Measurements from ENCODE around the gene RNF123.

Gene RNF123

DNA sequence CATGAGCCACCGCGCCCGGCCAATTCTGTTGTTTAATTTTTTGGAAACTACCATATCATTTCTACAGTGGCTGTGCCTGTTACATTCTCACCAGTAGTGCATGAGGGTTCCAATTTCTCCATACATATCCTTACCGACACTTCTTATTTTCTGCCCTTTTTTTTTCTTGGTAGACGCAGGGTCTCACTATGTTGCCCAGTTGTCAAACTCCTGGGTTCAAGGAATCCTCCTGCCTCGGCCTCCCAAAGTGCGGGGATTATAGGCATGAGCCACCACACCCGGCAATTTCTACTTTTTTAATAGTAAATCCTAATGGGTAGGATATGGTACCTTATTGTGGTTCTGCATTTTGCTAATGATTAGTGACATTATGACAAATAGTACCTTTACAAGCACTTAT lies 20.5 kb downstream of the RNF123 start:
- no peak for ATAC-seq

DNA sequence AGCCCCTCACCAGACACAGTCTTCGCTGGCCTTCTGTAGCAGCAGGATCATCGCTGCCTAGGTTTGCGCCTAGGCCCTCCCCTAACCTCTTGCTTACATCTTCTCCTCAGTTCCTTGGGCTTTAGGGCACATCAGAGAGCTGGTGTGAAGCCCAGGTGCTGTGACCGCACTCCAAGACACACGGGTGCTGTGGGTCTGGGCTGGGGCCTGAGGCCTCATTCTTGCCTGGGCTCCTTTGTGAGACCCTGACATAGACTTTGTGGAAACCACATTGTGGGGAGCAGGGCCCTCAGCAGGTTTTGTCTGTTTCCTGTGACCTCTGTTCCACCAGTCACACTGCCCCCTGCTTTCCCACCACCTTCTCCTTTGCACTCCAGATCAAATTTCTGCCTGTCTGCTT lies 22.1 kb downstream of the RNF123 start:
- TF ChIP-seq TCF4 (CRISPR knock-in tag; IDR thresholded peaks at IDR 0.05; ENCODE audit: borderline replicate concordance) (no peak), TOX (CRISPR knock-in tag; IDR thresholded peaks at IDR 0.05; ENCODE audit: borderline replicate concordance) (no peak), GLIS3 (CRISPR knock-in tag; IDR thresholded peaks at IDR 0.05) (no peak), ZNF70 (CRISPR knock-in tag; IDR thresholded peaks at IDR 0.05) (no peak), RARB (CRISPR knock-in tag; IDR thresholded peaks at IDR 0.05) (no peak), CSDC2 (CRISPR knock-in tag; IDR thresholded peaks at IDR 0.05) (no peak), ARNTL (CRISPR knock-in tag; IDR thresholded peaks at IDR 0.05; ENCODE audit: borderline replicate concordance, low read depth) (no peak), ESRRG (CRISPR knock-in tag; IDR thresholded peaks at IDR 0.05) (no peak), PPARA (CRISPR knock-in tag; IDR thresholded peaks at IDR 0.05; ENCODE audit: borderline replicate concordance) (no peak), ZFP30 (CRISPR knock-in tag; IDR thresholded peaks at IDR 0.05) (no peak), BACH2 (CRISPR knock-in tag; IDR thresholded peaks at IDR 0.05; ENCODE audit: borderline replicate concordance) (no peak), ZNF565 (CRISPR knock-in tag; conservative IDR thresholded peaks at IDR 0.05; ENCODE audit: low read depth) (no peak)
- TF ChIP-seq, protein P1, sequence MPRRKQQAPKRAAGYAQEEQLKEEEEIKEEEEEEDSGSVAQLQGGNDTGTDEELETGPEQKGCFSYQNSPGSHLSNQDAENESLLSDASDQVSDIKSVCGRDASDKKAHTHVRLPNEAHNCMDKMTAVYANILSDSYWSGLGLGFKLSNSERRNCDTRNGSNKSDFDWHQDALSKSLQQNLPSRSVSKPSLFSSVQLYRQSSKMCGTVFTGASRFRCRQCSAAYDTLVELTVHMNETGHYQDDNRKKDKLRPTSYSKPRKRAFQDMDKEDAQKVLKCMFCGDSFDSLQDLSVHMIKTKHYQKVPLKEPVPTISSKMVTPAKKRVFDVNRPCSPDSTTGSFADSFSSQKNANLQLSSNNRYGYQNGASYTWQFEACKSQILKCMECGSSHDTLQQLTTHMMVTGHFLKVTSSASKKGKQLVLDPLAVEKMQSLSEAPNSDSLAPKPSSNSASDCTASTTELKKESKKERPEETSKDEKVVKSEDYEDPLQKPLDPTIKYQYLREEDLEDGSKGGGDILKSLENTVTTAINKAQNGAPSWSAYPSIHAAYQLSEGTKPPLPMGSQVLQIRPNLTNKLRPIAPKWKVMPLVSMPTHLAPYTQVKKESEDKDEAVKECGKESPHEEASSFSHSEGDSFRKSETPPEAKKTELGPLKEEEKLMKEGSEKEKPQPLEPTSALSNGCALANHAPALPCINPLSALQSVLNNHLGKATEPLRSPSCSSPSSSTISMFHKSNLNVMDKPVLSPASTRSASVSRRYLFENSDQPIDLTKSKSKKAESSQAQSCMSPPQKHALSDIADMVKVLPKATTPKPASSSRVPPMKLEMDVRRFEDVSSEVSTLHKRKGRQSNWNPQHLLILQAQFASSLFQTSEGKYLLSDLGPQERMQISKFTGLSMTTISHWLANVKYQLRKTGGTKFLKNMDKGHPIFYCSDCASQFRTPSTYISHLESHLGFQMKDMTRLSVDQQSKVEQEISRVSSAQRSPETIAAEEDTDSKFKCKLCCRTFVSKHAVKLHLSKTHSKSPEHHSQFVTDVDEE (CRISPR knock-in tag; IDR thresholded peaks at IDR 0.05), result no peak
- ATAC-seq, result no peak

More for the DNA sequence above, 20.5 kb downstream of the RNF123 start:
- TF ChIP-seq ZNF8 (CRISPR knock-in tag; IDR thresholded peaks at IDR 0.05) (no peak), TOX (CRISPR knock-in tag; IDR thresholded peaks at IDR 0.05; ENCODE audit: borderline replicate concordance) (no peak), BACH2 (CRISPR knock-in tag; IDR thresholded peaks at IDR 0.05; ENCODE audit: borderline replicate concordance) (no peak), PPARA (CRISPR knock-in tag; IDR thresholded peaks at IDR 0.05; ENCODE audit: borderline replicate concordance) (no peak), ZFP30 (CRISPR knock-in tag; IDR thresholded peaks at IDR 0.05) (no peak), TCF4 (CRISPR knock-in tag; IDR thresholded peaks at IDR 0.05; ENCODE audit: borderline replicate concordance) (no peak), ISL1 (CRISPR knock-in tag; IDR thresholded peaks at IDR 0.05) (no peak), ZNF565 (CRISPR knock-in tag; conservative IDR thresholded peaks at IDR 0.05; ENCODE audit: low read depth) (no peak), SNAI2 (CRISPR knock-in tag; IDR thresholded peaks at IDR 0.05) (no peak), ARNTL (CRISPR knock-in tag; IDR thresholded peaks at IDR 0.05; ENCODE audit: borderline replicate concordance, low read depth) (no peak), RARB (CRISPR knock-in tag; IDR thresholded peaks at IDR 0.05) (no peak), ESRRG (CRISPR knock-in tag; IDR thresholded peaks at IDR 0.05) (no peak), OSR1 (CRISPR knock-in tag; IDR thresholded peaks at IDR 0.05) (no peak), ZFP3 (CRISPR knock-in tag; IDR thresholded peaks at IDR 0.05) (no peak), GLIS3 (CRISPR knock-in tag; IDR thresholded peaks at IDR 0.05) (no peak)
- TF ChIP-seq, protein P2, sequence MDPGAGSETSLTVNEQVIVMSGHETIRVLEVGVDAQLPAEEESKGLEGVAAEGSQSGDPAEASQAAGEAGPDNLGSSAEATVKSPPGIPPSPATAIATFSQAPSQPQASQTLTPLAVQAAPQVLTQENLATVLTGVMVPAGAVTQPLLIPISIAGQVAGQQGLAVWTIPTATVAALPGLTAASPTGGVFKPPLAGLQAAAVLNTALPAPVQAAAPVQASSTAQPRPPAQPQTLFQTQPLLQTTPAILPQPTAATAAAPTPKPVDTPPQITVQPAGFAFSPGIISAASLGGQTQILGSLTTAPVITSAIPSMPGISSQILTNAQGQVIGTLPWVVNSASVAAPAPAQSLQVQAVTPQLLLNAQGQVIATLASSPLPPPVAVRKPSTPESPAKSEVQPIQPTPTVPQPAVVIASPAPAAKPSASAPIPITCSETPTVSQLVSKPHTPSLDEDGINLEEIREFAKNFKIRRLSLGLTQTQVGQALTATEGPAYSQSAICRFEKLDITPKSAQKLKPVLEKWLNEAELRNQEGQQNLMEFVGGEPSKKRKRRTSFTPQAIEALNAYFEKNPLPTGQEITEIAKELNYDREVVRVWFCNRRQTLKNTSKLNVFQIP (CRISPR knock-in tag; IDR thresholded peaks at IDR 0.05; ENCODE audit: borderline replicate concordance, low read depth), result no peak
- TF ChIP-seq, protein P1 (CRISPR knock-in tag; IDR thresholded peaks at IDR 0.05), result no peak
- TF ChIP-seq, protein P3, sequence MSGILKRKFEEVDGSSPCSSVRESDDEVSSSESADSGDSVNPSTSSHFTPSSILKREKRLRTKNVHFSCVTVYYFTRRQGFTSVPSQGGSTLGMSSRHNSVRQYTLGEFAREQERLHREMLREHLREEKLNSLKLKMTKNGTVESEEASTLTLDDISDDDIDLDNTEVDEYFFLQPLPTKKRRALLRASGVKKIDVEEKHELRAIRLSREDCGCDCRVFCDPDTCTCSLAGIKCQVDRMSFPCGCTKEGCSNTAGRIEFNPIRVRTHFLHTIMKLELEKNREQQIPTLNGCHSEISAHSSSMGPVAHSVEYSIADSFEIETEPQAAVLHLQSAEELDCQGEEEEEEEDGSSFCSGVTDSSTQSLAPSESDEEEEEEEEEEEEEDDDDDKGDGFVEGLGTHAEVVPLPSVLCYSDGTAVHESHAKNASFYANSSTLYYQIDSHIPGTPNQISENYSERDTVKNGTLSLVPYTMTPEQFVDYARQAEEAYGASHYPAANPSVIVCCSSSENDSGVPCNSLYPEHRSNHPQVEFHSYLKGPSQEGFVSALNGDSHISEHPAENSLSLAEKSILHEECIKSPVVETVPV (CRISPR knock-in tag; IDR thresholded peaks at IDR 0.05), result no peak
- TF ChIP-seq, protein P4, sequence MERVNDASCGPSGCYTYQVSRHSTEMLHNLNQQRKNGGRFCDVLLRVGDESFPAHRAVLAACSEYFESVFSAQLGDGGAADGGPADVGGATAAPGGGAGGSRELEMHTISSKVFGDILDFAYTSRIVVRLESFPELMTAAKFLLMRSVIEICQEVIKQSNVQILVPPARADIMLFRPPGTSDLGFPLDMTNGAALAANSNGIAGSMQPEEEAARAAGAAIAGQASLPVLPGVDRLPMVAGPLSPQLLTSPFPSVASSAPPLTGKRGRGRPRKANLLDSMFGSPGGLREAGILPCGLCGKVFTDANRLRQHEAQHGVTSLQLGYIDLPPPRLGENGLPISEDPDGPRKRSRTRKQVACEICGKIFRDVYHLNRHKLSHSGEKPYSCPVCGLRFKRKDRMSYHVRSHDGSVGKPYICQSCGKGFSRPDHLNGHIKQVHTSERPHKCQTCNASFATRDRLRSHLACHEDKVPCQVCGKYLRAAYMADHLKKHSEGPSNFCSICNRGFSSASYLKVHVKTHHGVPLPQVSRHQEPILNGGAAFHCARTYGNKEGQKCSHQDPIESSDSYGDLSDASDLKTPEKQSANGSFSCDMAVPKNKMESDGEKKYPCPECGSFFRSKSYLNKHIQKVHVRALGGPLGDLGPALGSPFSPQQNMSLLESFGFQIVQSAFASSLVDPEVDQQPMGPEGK (CRISPR knock-in tag; IDR thresholded peaks at IDR 0.05; ENCODE audit: borderline replicate concordance), result no peak
